GM10266 (cell line): ENCODE data around the gene PFN3.
"Not testable (repeated sequence)": the region's sequence is repeated elsewhere in the genome, so short reads cannot be mapped to it uniquely, and the experiment has no call there.

Experiments used
- DNase-seq: peaks from one replicate; pipeline ENCODE4 v3.0.0; 2012; ENCODE audit errors: extremely low spot score
- TF ChIP-seq, protein P1 (sequence below): IDR thresholded peaks from 2 replicates; pipeline ENCODE4 v1.5.1; 2012; ENCODE audit warnings: mild to moderate bottlenecking, low read depth; ENCODE audit not compliant: control insufficient read depth, insufficient read depth; ENCODE audit errors: missing control alignments

PFN3 gene

DNA sequence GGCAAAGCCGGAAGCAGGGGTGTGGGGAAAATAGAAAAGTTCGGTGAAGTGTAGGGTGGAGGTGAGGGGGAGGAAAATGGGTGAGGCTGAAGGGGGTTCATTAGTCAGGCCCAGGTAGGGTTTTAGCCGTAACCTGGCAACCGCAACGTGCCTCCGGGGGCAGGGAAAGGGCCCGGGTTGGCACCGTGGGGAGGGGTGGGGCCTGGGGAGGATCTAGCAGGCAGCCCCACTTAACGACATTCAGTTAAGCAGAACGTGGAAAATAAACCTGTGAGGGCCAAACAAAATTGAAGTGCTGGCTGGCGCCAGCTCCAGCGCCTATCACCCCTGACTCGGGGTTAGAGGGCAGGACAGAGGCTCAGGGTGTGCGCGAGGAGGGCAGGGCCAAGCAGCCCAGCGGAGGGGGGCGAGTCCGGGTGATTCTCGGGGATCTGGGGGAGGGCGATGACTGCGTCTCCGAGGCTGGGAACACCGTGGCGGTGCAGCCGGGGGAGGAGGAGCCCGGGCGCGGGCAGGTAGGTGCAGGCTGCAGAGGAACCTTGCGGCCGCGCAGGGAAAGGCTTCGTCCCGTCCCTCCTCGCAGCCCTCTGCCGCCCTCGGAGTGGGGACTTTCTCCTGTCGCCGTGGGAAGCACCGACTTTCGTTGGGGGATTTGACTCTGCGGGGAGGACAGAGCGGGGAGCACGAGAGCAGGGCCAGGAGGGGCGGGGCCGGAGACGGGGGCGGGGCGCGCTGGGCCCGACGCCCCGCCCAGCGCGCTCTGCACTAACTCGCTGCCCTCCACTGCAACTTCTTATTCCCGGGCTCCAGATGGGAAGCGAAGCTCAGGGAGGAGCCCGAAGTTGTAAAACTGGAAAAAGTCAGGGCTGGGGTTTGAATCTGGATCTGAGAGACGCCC lies 37.6 kb downstream of the PFN3 start:
- TF ChIP-seq, protein P1, sequence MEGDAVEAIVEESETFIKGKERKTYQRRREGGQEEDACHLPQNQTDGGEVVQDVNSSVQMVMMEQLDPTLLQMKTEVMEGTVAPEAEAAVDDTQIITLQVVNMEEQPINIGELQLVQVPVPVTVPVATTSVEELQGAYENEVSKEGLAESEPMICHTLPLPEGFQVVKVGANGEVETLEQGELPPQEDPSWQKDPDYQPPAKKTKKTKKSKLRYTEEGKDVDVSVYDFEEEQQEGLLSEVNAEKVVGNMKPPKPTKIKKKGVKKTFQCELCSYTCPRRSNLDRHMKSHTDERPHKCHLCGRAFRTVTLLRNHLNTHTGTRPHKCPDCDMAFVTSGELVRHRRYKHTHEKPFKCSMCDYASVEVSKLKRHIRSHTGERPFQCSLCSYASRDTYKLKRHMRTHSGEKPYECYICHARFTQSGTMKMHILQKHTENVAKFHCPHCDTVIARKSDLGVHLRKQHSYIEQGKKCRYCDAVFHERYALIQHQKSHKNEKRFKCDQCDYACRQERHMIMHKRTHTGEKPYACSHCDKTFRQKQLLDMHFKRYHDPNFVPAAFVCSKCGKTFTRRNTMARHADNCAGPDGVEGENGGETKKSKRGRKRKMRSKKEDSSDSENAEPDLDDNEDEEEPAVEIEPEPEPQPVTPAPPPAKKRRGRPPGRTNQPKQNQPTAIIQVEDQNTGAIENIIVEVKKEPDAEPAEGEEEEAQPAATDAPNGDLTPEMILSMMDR = no peak

DNA sequence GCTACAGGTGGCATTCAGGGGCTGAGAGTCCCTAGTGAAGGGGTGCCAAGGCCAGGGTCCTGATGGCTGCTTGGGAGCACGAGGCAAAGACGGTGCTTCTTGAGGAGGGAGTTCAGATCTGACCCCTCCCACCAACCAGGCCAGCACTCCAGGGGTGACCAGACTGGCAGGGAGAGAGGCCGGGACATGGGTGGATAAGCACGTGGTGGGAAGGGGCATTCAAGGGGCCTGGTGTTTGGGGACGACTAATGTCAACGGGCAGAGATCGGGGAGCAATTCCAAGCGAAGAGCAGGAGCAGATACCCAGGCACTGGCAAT lies 38.2 kb downstream of the PFN3 start:
- TF ChIP-seq, protein P1 = no peak
- no peak for DNase-seq

More for the DNA sequence above, 37.6 kb downstream of the PFN3 start:
- DNase-seq = peak; percentile 89

DNA sequence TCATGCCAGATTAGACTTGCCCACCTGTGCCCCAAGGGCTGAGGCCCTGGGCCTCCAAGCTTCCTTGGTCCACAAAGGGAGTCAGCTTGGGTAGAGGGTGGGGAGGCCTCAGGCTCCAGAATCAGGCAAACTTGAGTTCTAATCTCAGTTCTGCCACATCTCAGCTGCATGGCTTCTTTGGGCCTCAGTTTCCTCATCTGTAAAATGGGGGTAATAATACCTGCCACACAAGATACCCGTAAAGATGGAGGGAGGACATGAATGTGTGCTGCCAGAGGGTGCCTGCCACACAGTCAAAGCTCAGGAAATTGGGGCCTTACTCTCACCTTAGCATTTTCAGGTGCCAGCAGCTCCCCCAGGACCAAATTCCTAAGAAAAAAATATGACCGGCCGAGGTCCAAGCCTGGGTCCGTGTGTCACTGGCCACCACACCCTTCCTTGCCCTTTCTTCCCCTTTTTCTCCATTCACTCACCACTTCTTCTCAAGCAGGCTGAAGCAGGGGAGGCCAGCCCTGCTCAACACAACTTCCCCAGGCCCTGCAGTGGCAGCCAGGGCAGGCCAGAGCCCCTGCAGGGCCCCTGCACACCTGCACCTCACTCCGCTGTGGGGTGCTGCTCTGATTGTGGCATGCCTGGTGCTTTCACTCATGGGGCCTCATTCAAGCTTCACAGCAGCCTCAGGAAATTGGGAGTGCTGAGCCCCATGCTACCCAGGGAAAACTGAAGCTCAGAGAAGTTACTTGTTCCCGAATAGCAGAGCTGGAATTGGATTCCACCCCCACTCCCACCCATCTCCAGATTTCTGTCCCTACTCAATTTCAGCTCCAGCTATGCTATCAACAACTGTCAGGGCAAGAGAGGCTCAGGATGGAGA lies 38.8 kb downstream of the PFN3 start:
- TF ChIP-seq, protein P1 = no peak
- no peak for DNase-seq

DNA sequence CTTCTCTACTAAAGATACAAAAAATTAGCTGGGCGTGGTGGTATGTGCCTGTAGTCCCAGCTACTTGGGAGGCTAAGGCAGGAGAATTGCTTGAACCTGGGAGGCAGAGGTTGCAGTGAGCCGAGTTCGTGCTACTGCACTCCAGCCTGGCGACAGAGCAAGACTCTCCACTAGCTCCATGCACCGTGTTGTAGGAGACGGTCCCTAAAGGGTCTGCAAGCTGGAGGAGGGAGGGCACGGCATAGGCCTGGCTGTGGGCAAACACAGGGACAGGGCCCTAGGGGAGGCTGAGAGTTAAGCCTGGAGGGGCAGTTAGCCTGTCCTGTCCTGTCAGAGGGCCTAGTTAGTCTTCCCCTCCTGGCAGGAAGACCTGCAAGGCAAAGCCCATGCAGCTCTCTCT lies 39.7 kb downstream of the PFN3 start:
- not testable (repeated sequence) for DNase-seq

DNA sequence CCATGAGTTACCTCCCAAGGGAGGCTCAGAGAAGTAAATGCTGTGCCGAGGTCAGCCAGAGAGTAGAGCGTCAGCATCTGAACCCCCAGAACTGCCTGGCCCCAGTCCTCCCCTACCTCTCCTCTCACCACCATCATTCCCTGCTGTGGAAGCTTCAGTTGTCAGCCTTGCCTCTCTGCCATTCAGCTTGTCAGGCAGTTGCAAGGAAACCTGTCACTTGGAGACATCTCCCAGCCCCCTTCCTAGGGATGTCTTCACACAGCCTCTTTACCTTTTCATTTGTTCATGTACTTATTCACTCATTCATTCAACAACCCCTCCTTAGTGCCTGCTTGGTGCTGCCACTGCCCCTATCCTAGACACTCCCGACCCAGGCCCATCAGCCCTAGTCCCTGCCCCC lies 40.6 kb downstream of the PFN3 start:
- no peak for DNase-seq
- TF ChIP-seq, protein P1 = no peak

DNA sequence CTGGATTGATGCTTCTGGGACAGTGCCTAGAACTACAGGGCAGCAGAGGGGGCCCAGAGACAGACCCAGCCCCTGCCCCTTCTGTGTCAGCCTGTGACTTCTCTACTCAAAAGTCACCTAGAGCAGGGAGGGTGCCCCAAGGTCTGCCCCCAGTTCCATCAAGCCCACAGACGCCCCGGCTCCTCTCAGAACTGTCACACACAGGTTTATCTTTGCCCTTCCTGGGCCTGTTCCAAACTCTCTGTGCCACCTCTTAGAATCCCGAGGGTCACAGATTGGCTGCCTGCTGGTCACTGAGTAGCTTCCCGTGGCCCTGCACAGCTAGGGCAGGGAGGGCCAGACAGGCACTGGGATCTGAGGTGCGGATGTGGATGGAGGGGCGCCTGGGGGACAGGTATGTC lies 41.0 kb downstream of the PFN3 start:
- DNase-seq = no peak
- TF ChIP-seq, protein P1 = no peak

DNA sequence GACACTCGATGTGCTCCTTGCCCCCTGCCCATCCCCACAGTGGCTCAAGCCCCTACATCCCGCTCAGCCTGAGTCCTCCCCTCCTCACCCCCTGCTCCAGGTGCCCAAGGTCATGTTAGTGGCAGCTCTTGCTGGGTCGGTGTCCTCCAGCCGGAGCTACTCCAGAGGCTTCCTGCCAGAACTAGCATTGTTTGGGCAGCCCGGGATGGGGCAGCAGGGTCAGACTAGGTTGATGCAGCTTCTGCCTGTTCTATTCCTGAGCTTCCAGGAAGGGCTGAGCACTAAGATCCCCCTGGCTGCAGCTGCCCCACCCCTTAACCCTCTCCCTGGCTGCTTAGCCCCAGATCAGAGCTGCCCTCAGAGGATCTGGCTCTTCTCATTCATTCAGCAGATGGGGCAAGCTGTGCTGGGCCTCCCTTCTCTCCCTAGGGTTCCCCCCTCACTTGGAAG lies 42.1 kb downstream of the PFN3 start:
- DNase-seq = no peak
- TF ChIP-seq, protein P1 = no peak
